BE2C (cell line): ENCODE measurements around the gene KRTAP10-10.

ENCODE experiments used
- DNase-seq: peaks from one replicate; pipeline ENCODE4 v3.0.0-alpha.2; 2020
- H3K27me3 ChIP-seq: fragments of 250-450 bp; sonication (Bioruptor Pico); 2 replicates; pipeline ENCODE4 v1.5.1; 2020; ENCODE audit warnings: mild to moderate bottlenecking
- H3K36me3 ChIP-seq: fragments of 250-450 bp; sonication (Bioruptor Pico); 2 replicates; pipeline ENCODE4 v1.5.1; 2020; ENCODE audit warnings: mild to moderate bottlenecking
- H3K4me1 ChIP-seq: fragments of 250-450 bp; sonication (Bioruptor Pico); 2 replicates; pipeline ENCODE4 v1.5.1; 2020
- H3K4me3 ChIP-seq: 2 replicates; pipeline ENCODE4 v1.5.1; 2011; ENCODE audit warnings: low read depth, low read length
- H3K9me3 ChIP-seq: fragments of 250-450 bp; sonication (Bioruptor Pico); 2 replicates; pipeline ENCODE4 v1.5.1; 2020
- TF ChIP-seq, protein P1 (sequence below): IDR thresholded peaks from 2 replicates; pipeline ENCODE4 v1.5.1; 2012; ENCODE audit warnings: mild to moderate bottlenecking, low read depth, low read length

The KRTAP10-10 gene

DNA sequence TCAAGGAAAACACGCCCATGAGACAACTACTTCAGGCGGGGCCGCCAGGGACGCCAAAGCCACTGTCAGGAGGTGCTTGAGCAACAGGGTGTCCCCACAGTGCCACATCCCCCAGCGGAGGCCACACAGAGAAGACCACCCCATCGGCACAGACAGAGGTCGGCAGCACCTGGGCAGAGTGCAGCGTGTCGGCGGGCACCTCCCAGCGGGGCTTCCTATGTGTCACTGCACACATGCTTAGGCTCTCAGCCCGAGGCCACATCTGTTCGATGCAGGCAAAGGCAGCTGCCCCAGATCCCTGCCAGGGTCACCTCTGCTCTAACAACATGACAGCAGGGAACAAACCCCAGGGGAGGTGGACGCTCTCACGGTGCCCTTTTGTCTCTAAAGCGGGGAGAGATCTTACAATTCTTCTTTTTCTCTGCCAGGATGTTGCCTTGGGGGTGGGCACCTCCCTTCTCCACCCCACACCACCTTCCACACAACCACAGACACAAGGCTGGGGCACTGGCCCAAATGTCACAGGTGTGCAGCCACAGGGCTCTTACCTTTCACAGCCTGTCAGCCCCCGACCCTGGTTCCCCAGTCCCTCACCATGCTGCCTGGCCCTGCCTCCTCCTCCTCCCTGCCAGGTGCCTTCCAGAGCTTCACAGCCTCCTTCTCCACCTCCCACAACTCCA lies 21.1 kb upstream of the KRTAP10-10 start:
- Histone ChIP-seq H3K9me3 (no peaks in the 10 kb centered on the region), H3K4me1 (no peaks in the 10 kb centered on the region), H3K36me3 (no peaks in the 10 kb centered on the region), H3K27me3 (peaks cover 11% of the 10 kb centered on the region), H3K4me3 (no peak overlapping the region)
- TF ChIP-seq, protein P1, sequence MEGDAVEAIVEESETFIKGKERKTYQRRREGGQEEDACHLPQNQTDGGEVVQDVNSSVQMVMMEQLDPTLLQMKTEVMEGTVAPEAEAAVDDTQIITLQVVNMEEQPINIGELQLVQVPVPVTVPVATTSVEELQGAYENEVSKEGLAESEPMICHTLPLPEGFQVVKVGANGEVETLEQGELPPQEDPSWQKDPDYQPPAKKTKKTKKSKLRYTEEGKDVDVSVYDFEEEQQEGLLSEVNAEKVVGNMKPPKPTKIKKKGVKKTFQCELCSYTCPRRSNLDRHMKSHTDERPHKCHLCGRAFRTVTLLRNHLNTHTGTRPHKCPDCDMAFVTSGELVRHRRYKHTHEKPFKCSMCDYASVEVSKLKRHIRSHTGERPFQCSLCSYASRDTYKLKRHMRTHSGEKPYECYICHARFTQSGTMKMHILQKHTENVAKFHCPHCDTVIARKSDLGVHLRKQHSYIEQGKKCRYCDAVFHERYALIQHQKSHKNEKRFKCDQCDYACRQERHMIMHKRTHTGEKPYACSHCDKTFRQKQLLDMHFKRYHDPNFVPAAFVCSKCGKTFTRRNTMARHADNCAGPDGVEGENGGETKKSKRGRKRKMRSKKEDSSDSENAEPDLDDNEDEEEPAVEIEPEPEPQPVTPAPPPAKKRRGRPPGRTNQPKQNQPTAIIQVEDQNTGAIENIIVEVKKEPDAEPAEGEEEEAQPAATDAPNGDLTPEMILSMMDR: no peak
- no peak for DNase-seq

DNA sequence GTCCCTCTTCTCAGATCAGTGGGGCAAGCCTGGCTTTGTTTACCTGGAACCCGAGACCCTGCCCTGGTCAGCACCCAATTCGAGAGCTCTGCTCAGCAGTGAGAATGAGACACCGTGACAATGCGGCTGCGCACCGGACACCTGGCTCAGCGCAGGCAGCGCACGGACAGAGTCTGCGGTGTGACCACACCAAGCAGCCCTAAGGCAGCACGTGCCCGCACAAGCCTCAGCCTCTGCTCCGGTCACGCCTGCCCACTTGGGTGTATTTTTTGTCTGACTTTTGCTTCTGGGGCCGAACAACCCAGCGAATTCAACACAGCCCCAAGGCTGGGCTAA lies 20.6 kb upstream of the KRTAP10-10 start:
- DNase-seq: no peak
- Histone ChIP-seq H3K9me3 (no peaks in the 10 kb centered on the region), H3K27me3 (peaks cover 11% of the 10 kb centered on the region), H3K36me3 (no peaks in the 10 kb centered on the region), H3K4me3 (no peak overlapping the region), H3K4me1 (no peaks in the 10 kb centered on the region)
- TF ChIP-seq, protein P1: no peak

DNA sequence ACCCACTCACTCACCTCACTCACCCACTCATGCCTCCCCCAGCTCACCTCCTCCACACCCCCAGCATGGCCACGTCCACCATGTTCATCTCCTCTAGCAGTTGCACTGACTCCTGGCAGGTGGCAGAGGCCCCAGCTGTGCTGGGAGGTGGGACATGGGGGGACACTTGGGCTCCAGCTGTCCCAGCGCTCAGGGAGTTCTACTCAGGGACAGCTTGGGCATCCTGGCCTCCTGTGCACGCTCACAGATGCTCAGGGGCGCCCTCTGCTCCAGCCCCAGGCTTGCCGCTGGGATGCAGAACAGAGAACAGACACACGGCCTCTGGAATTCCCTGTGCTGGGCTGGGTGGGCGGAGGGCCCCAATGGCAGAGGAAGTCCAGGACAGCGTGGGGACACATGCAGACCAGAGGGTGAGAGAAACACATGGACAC lies 20.1 kb upstream of the KRTAP10-10 start:
- no peaks in the 10 kb centered on the region for H3K4me1 ChIP-seq
- H3K9me3 ChIP-seq: no peaks in the 10 kb centered on the region
- TF ChIP-seq, protein P1: no peak
- H3K4me3 ChIP-seq: no peak overlapping the region
- H3K36me3 ChIP-seq: no peaks in the 10 kb centered on the region
- DNase-seq: no peak
- H3K27me3 ChIP-seq: peaks cover 11% of the 10 kb centered on the region

DNA sequence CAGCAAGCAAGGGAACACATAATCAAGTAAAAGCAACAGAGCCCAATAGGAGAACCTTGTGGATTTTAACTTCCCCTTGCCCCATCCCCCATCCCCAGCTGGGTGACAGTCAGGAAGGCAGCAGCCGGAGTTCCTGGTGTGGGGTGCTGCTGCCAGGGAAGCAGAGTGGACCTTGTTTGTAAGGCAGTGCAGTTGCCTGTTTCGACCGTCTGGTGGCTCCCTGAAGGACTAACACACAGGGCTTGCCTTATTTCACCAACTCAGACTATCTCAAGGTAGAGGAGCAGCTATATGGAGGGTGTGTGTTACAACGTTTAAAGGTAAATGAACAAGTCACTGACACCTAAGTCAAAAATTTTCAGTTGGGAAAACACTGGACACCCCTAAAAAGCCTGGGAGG lies 18.7 kb upstream of the KRTAP10-10 start:
- no peaks in the 10 kb centered on the region for H3K4me1 ChIP-seq
- H3K9me3 ChIP-seq: no peaks in the 10 kb centered on the region
- no peak for DNase-seq
- H3K36me3 ChIP-seq: no peaks in the 10 kb centered on the region
- no peak overlapping the region for H3K4me3 ChIP-seq
- TF ChIP-seq, protein P1: peak; percentile 10; the same call in 1 of the 2 replicates
- peaks cover 11% of the 10 kb centered on the region for H3K27me3 ChIP-seq

DNA sequence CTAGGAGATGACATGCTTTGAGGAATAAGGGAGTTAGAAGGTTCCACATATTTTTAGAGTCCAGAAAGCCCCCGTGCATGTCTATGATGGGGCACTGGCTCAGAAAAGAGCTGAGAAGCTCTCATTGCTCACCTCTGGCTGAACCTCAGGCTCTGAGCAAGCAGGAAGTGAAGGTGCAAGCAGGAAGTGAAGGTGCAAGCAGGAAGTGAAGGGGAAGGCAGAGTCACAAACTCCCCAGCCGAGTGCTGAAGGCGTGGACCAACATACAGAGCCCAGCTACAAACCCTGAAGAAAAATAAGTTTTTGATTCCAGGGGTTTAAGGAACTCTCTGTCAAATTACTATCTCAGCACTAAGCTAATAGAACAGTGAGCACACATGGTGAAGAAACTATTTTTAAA lies 18.2 kb upstream of the KRTAP10-10 start:
- DNase-seq: no peak
- H3K4me1 ChIP-seq: no peaks in the 10 kb centered on the region
- H3K36me3 ChIP-seq: no peaks in the 10 kb centered on the region
- H3K4me3 ChIP-seq: no peak overlapping the region
- H3K9me3 ChIP-seq: no peaks in the 10 kb centered on the region
- TF ChIP-seq, protein P1: no peak
- peaks cover 11% of the 10 kb centered on the region for H3K27me3 ChIP-seq

DNA sequence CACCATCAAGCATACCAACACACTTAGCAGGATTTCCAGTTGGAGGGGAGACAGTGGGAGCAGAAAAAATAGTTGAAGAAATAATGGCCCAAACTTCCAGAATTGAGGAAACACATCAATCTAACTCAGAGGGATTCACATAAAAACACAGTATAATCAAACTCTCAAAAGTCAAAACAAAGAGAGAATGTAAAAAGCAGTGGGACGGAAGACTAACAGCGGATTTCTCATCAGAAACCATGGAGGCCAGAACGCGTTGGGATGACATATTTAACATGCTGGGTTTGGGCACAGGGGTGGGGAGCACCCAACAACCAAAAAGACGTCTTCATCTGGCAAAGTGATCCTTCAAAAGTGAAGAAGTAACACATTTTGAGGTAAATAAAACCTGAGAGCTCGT lies 17.3 kb upstream of the KRTAP10-10 start:
- TF ChIP-seq, protein P1: no peak
- peaks cover 11% of the 10 kb centered on the region for H3K27me3 ChIP-seq
- H3K4me1 ChIP-seq: no peaks in the 10 kb centered on the region
- H3K4me3 ChIP-seq: no peak overlapping the region
- H3K36me3 ChIP-seq: no peaks in the 10 kb centered on the region
- no peaks in the 10 kb centered on the region; the same call in 1 of the 2 replicates for H3K9me3 ChIP-seq
- no peak for DNase-seq
